ENCODE results near the gene PCDH10.

Gene PCDH10

GRCh38 chr4:133149932-133150471 is 908 bp downstream of the PCDH10 start:
- no peak for DNase-seq

GRCh38 chr4:133150486-133151340 is 1.6 kb downstream of the PCDH10 start:
- no peak for DNase-seq

- DNase-seq, result no peak
These were observed 2.2 kb downstream of the PCDH10 start for GRCh38 chr4:133151341-133151690.

DNA sequence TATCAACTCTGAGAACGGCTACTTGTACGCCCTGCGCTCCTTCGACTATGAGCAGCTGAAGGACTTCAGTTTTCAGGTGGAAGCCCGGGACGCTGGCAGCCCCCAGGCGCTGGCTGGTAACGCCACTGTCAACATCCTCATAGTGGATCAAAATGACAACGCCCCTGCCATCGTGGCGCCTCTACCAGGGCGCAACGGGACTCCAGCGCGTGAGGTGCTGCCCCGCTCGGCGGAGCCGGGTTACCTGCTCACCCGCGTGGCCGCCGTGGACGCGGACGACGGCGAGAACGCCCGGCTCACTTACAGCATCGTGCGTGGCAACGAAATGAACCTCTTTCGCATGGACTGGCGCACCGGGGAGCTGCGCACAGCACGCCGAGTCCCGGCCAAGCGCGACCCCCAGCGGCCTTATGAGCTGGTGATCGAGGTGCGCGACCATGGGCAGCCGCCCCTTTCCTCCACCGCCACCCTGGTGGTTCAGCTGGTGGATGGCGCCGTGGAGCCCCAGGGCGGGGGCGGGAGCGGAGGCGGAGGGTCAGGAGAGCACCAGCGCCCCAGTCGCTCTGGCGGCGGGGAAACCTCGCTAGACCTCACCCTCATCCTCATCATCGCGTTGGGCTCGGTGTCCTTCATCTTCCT is 2.7 kb downstream of the PCDH10 start:
- DNase-seq, result no peak

- DNase-seq, result no peak
These were observed 3.3 kb downstream of the PCDH10 start for GRCh38 chr4:133152330-133152821.

- no peak for DNase-seq
These were observed 3.9 kb downstream of the PCDH10 start for GRCh38 chr4:133152831-133153481.

GRCh38 chr4:133154725-133155124 is 5.6 kb downstream of the PCDH10 start:
- DNase-seq, result no peak

DNA sequence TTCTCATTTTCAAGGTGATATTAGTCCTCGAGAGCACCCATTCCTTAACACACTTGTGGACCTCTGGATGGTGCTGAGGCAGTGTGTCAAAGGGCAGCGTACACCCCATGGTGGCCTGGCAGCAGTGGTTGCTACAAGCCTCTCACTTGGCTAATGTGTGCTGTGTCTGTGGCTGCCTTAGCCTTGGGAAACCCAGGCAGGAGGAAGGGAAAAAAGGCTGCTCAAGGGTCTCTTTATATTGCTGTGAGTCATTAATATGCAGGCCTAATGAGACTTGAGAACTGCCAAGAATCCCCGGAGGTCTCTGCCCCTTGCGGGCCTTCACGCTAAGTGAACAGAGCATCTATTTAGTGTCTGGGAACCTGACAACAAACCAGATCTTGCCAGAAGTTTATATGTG is 7.0 kb downstream of the PCDH10 start:
- no peak for DNase-seq

GRCh38 chr4:133156556-133156955 is 7.5 kb downstream of the PCDH10 start:
- DNase-seq, result no peak

DNA sequence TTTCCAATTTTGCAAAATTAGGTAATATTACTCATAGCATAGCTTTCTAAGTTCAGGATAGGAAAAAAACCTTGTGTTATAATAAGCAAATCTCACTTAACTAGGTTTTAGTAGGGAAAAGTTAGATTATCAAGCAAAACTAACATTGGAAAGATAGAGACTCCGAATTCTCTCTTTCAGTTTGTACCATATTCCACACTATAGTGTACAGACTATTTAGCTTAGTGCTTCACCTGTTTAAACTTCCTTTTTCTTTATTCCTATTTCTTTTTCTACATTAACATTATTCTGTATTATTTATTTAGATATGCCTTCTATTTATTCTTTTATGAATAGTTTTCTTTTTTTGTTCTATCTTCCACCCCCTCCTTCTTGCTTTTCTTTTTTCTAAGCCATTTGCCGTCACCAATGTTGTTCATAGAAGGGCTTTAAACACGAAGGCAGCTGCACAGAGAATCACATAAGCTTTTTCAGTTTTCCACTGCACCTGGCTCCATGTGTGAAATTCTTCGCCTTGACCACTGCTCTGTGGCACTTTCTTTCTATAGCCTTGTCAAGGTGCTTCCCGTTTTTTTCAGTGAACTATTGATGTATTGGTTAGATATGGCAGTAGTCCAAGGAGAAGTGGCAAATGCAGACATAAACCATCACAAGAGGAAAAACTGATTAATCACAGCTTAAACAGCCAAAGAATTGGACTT is 8.5 kb downstream of the PCDH10 start:
- DNase-seq, result no peak

DNA sequence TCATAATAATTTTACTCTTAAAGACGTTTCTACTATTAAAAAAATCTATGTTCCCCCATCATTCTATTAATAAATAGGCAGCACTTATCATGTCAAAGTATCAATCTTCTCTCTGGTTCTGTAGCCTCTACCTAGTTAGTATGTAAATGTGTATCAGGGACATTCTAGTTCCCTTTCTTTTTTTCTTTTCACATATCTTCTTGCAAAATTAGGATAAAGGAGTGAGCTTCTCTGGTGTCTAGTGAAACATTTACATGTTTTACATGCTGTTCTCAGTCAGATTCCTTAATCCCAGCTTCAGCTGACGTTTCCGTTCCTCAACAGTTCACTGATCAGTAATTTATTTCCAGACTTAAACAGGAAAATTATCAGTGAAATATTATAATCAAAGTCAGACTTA is 11.8 kb downstream of the PCDH10 start:
- no peak for DNase-seq

DNA sequence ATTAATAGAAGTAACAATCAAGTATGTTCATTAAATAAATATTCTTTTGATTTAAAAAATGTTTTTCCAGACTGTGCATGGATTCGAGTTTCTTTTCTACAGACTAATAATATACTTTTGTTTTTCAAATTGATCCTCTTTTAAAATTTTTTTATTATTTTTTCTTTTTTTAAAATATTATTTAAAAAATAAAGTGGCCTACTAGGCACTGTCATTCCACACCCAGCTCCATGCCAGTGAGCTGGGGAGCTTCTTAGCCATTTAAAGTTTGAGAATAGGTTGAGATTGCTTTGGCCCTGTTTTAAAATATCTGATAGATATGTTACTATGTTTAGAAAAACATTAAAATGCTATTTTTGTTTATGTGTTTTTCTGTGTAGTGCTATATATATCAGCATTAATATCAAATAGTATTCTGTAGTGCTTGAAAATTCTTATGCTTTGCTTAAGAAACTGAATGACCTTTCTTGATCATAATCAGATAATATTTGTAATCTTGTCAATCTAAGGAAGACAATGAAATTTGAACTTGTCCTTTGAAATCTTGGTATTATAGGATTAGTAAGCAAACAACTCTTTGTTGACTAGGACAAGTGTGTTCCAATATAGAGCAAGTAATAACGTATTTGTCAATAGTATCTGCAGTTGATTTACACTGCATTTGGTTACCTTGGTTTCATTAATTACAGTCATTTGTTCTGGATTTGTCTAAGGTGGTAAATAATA is 12.6 kb downstream of the PCDH10 start:
- DNase-seq, result no peak

GRCh38 chr4:133162941-133163340 is 13.8 kb downstream of the PCDH10 start:
- DNase-seq, result no peak

- DNase-seq, result no peak
These were observed 29.9 kb downstream of the PCDH10 start for GRCh38 chr4:133178956-133179355.

- DNase-seq, result no peak
These were observed 37.1 kb downstream of the PCDH10 start for GRCh38 chr4:133186210-133186609.

DNA sequence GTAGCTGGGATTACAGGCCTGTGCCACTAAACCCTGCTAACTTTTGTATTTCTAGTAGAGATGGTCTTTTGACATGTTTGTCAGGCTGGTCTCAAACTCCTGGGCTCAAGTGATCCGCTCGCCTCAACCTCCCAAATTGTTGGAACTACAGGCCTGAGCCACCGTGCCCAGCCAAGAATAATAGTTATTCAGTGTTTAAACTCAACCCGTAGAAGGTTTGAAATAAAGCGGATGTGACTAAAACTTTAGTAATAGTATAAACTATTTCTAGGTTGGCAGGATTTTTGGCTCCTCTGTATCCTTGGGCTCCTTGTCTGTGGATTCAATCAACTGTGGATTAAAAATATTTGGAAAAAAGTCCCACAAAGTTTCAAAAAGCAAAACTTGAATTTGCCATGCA is 37.8 kb downstream of the PCDH10 start:
- no peak for DNase-seq

GRCh38 chr4:133188433-133189146 is 39.5 kb downstream of the PCDH10 start:
- DNase-seq, result no peak

DNA sequence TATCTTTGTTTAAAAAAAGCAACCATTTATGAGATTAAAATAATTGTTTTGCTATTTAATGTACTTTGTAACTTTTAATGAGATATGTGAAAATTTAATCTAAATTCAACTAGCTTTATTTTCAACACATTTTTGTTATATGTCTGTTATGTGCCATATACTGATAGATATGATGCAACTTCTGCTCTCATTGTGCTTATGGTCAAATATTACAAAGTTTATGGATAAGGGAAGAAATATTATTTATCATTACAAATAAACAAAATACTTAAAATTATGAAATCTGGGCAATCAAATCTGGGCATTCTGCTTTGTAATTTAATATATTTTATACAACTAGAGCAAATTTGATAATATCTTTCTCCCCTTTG is 40.0 kb downstream of the PCDH10 start:
- DNase-seq, result no peak

GRCh38 chr4:133190098-133190497 is 41.0 kb downstream of the PCDH10 start:
- no peak for DNase-seq

- DNase-seq, result no peak
These were observed 59.7 kb downstream of the PCDH10 start for GRCh38 chr4:133208694-133209285.

GRCh38 chr4:133233922-133234321 is 84.8 kb downstream of the PCDH10 start:
- no peak for DNase-seq

All from NCI-H526 treated with DMSO at 0.1 percent for 48 hours (cell line).